ENCODE results near the gene CCNB1IP1.

The CCNB1IP1 gene

DNA sequence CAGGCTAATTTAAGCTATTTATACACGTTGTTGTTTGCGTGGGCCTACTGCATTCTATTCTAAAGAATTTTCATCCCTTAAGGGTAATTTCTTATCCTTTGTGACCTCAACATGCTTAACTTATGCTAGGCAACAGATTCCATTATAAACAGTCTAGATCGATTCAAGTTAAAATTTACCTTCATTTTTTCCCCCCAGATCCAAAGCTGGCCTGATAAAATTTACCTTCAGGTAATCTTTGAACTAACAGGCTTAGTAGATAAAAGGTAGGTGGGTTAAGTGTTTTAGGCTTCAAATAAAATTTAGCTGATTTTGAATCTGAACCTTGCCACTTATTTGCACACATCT, 389 bp upstream of the CCNB1IP1 start:
- peaks cover 27% of the 10 kb centered on the region for H3K36me3 ChIP-seq (ENCODE audit: control insufficient read depth, insufficient read depth, low read length)
- peak overlapping the region; percentile 36 for H3K27ac ChIP-seq (ENCODE audit: low read depth, low read length)
- no peaks in the 10 kb centered on the region for H3K27me3 ChIP-seq (ENCODE audit: control insufficient read depth, insufficient read depth, low read length)
- peaks cover 15% of the 10 kb centered on the region for H3K4me1 ChIP-seq (ENCODE audit: control insufficient read depth, insufficient read depth, low read length)
- H3K4me3 ChIP-seq (ENCODE audit: low read depth, low read length): peak overlapping the region; percentile 97
- no peaks in the 10 kb centered on the region for H3K9me3 ChIP-seq (ENCODE audit: control insufficient read depth, insufficient read depth, low read length)
- peak overlapping the region; percentile 28; the same call in 1 of the 2 replicates for H3K9ac ChIP-seq (ENCODE audit: low read depth, low read length)

DNA sequence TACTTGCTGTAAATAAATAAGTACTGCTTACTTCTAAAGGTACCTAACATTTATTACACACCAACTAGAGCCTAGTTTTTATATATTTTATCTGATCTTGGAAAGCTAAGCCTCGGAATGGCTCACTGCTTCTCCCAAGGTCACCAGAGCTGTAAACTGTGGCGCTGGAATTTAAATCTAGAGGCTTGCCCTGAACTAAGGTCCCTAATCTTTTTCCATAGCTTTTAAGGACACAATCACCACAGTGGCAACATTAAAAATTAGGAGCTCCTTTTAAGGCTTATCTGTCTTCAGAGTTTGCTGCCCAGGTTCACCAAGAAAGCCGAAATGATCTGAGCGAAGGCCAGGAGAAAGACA, 670 bp downstream of the CCNB1IP1 start:
- peaks cover 15% of the 10 kb centered on the region for H3K4me1 ChIP-seq (ENCODE audit: control insufficient read depth, insufficient read depth, low read length)
- peak overlapping the region; percentile 91 for H3K27ac ChIP-seq (ENCODE audit: low read depth, low read length)

GRCh38 chr14:20331053-20331613, 1.9 kb downstream of the CCNB1IP1 start:
- Histone ChIP-seq H3K4me3 (ENCODE audit: low read depth, low read length) (peak overlapping the region; percentile 97), H3K4me1 (ENCODE audit: control insufficient read depth, insufficient read depth, low read length) (peaks cover 15% of the 10 kb centered on the region)

More for the DNA sequence above, 670 bp downstream of the CCNB1IP1 start:
- H3K9ac ChIP-seq (ENCODE audit: low read depth, low read length): peak overlapping the region; percentile 99
- peak overlapping the region; percentile 97 for H3K4me3 ChIP-seq (ENCODE audit: low read depth, low read length)
- no peaks in the 10 kb centered on the region for H3K9me3 ChIP-seq (ENCODE audit: control insufficient read depth, insufficient read depth, low read length)
- no peaks in the 10 kb centered on the region for H3K27me3 ChIP-seq (ENCODE audit: control insufficient read depth, insufficient read depth, low read length)
- peaks cover 38% of the 10 kb centered on the region for H3K36me3 ChIP-seq (ENCODE audit: control insufficient read depth, insufficient read depth, low read length)

DNA sequence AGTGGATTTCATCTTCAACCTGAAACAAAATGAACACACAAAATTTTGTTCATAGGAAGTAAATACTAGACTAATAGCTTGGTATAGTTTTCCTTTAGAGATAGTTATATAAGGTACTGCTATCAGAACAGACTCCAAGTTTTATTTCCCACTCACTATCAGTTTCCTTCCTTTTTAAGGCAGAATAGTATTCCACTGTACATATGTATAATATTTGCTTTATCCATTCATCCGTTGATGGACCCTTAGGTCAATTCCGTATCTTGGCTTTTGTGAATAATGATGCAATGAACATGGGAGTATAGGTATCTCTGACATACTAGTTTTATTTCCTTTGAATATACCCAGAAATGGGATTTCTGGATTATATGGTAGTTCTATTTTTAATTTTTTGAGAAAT, 3.7 kb downstream of the CCNB1IP1 start:
- Histone ChIP-seq H3K9ac (ENCODE audit: low read depth, low read length) (0 out of 2 replicates have a peak overlapping the region, but pooled peaks have one; percentile 10), H3K4me3 (ENCODE audit: low read depth, low read length) (no peak overlapping the region), H3K27ac (ENCODE audit: low read depth, low read length) (peak overlapping the region; percentile 43), H3K27me3 (ENCODE audit: control insufficient read depth, insufficient read depth, low read length) (no peaks in the 10 kb centered on the region), H3K4me1 (ENCODE audit: control insufficient read depth, insufficient read depth, low read length) (peaks cover 15% of the 10 kb centered on the region), H3K9me3 (ENCODE audit: control insufficient read depth, insufficient read depth, low read length) (no peaks in the 10 kb centered on the region), H3K36me3 (ENCODE audit: control insufficient read depth, insufficient read depth, low read length) (peaks cover 66% of the 10 kb centered on the region)

More at GRCh38 chr14:20331053-20331613, 1.9 kb downstream of the CCNB1IP1 start:
- H3K9me3 ChIP-seq (ENCODE audit: control insufficient read depth, insufficient read depth, low read length): no peaks in the 10 kb centered on the region
- peaks cover 50% of the 10 kb centered on the region for H3K36me3 ChIP-seq (ENCODE audit: control insufficient read depth, insufficient read depth, low read length)
- peak overlapping the region; percentile 41 for H3K27ac ChIP-seq (ENCODE audit: low read depth, low read length)
- H3K9ac ChIP-seq (ENCODE audit: low read depth, low read length): peak overlapping the region; percentile 48
- no peaks in the 10 kb centered on the region for H3K27me3 ChIP-seq (ENCODE audit: control insufficient read depth, insufficient read depth, low read length)

- Histone ChIP-seq H3K9me3 (ENCODE audit: control insufficient read depth, insufficient read depth, low read length) (no peaks in the 10 kb centered on the region), H3K27me3 (ENCODE audit: control insufficient read depth, insufficient read depth, low read length) (no peaks in the 10 kb centered on the region), H3K4me3 (ENCODE audit: low read depth, low read length) (no peak overlapping the region), H3K4me1 (ENCODE audit: control insufficient read depth, insufficient read depth, low read length) (peaks cover 15% of the 10 kb centered on the region), H3K9ac (ENCODE audit: low read depth, low read length) (no peak overlapping the region), H3K36me3 (ENCODE audit: control insufficient read depth, insufficient read depth, low read length) (peaks cover 72% of the 10 kb centered on the region), H3K27ac (ENCODE audit: low read depth, low read length) (peak overlapping the region; percentile 43)
These were observed 4.4 kb downstream of the CCNB1IP1 start for GRCh38 chr14:20328705-20329104.

DNA sequence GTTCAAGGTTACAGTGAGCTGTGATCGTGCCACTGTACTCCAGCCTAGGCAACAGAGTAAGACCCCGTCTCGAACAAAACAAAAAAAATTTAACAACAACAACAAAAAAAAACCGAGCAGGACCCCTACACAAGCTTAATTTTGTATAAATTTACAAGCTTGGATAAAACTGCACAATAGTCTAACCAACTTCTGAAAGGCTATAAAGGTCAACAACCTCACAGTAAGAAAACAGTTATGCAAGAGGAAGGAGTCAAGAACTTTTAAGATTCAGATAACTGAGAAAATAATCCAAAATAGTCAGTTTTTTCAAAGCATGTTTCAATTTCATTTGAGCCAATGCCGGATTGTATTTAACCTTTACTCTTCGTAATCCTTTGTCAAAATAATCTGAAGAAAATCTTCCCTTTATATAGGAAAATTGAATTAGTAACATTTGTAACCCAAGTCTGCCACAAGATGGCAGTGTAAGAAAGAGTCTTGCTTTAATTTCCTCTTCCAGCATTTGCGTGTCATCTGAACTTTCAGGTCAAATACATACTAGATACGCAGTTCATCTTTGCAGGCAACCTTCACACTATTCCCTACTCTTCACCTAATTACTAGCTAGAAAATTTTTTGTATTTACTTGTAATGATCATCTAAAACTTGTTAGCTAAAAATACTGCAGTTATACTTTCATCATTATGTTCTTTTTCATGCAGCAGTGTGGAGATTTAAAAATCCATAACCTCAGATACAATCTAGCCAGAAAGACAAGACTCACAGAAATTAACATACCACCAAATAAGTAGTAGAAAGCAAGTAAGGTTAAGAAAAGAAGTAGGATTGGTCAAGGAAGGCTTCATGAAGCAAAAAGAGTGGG, 5.8 kb downstream of the CCNB1IP1 start:
- peaks cover 84% of the 10 kb centered on the region for H3K36me3 ChIP-seq (ENCODE audit: control insufficient read depth, insufficient read depth, low read length)
- no peak overlapping the region for H3K27ac ChIP-seq (ENCODE audit: low read depth, low read length)

DNA sequence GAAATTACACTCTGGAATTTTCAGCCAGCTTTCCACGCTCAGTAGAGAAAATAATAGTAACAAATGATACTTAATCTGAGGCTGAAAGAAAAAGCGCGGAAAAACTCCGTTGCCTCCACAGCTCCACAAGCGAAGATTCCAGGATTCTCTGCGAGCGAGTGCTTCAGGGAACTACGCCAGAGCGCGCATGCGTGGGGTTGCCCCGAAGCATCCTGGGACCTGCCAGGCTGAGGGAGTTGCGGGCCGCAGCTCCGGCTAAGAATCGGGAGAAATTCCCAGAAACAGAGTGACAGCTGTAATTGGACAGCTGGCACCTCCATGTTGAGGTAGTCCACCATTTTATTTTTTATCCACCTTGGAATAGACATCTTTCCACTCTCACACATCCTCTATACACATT, 15.4 kb downstream of the CCNB1IP1 start:
- H3K4me1 ChIP-seq (ENCODE audit: control insufficient read depth, insufficient read depth, low read length): no peaks in the 10 kb centered on the region
- H3K27ac ChIP-seq (ENCODE audit: low read depth, low read length): no peak overlapping the region
- H3K9me3 ChIP-seq (ENCODE audit: control insufficient read depth, insufficient read depth, low read length): peaks cover 4% of the 10 kb centered on the region; the same call in 1 of the 2 replicates
- no peak overlapping the region for H3K4me3 ChIP-seq (ENCODE audit: low read depth, low read length)
- H3K36me3 ChIP-seq (ENCODE audit: control insufficient read depth, insufficient read depth, low read length): peaks cover 97% of the 10 kb centered on the region
- H3K9ac ChIP-seq (ENCODE audit: low read depth, low read length): no peak overlapping the region
- no peaks in the 10 kb centered on the region for H3K27me3 ChIP-seq (ENCODE audit: control insufficient read depth, insufficient read depth, low read length)

More for the DNA sequence above, 5.8 kb downstream of the CCNB1IP1 start:
- Histone ChIP-seq H3K27me3 (ENCODE audit: control insufficient read depth, insufficient read depth, low read length) (no peaks in the 10 kb centered on the region), H3K9ac (ENCODE audit: low read depth, low read length) (no peak overlapping the region), H3K4me3 (ENCODE audit: low read depth, low read length) (no peak overlapping the region), H3K9me3 (ENCODE audit: control insufficient read depth, insufficient read depth, low read length) (no peaks in the 10 kb centered on the region), H3K4me1 (ENCODE audit: control insufficient read depth, insufficient read depth, low read length) (peaks cover 15% of the 10 kb centered on the region)

DNA sequence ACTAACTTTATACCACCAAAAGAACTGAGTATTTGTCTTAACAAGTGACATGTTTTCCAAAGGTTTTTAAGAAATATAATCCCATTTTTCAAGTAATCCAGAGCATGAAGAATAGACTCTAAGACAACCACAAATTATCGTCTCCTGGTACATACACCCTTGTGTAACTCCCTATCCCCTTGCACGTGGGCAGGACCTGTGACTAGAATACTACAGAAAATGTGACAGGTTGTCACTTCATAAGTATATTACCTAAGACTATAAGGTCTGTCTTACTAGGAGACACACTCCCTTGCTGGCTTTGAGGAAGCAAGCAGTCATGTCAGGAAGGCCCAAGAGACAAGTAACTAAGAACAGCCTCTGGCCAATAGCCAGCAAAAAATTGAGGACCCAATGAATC, 19.1 kb downstream of the CCNB1IP1 start:
- Histone ChIP-seq H3K4me1 (ENCODE audit: control insufficient read depth, insufficient read depth, low read length) (no peaks in the 10 kb centered on the region), H3K9ac (ENCODE audit: low read depth, low read length) (no peak overlapping the region), H3K4me3 (ENCODE audit: low read depth, low read length) (no peak overlapping the region), H3K9me3 (ENCODE audit: control insufficient read depth, insufficient read depth, low read length) (peaks cover 4% of the 10 kb centered on the region; the same call in 1 of the 2 replicates), H3K27ac (ENCODE audit: low read depth, low read length) (no peak overlapping the region), H3K36me3 (ENCODE audit: control insufficient read depth, insufficient read depth, low read length) (peaks cover 77% of the 10 kb centered on the region), H3K27me3 (ENCODE audit: control insufficient read depth, insufficient read depth, low read length) (no peaks in the 10 kb centered on the region)

DNA sequence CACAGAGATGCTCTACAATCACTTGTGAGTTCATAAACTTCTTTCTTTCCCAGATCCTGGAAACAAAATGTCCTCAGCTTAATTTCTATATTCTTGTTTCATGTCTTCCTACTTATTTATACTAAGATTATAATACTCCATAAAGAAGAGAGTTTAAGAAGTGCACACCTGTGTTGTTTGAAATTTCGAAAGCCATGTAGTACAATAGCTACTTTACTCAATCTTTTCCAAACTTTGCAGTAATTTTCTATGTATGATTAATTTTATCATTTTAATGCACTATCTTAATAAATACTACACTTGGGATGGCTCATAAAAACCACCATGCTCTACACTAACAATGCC, 27.0 kb downstream of the CCNB1IP1 start:
- Histone ChIP-seq H3K4me3 (ENCODE audit: low read depth, low read length) (peak overlapping the region; percentile 87; the same call in 1 of the 2 replicates), H3K9ac (ENCODE audit: low read depth, low read length) (no peak overlapping the region)

DNA sequence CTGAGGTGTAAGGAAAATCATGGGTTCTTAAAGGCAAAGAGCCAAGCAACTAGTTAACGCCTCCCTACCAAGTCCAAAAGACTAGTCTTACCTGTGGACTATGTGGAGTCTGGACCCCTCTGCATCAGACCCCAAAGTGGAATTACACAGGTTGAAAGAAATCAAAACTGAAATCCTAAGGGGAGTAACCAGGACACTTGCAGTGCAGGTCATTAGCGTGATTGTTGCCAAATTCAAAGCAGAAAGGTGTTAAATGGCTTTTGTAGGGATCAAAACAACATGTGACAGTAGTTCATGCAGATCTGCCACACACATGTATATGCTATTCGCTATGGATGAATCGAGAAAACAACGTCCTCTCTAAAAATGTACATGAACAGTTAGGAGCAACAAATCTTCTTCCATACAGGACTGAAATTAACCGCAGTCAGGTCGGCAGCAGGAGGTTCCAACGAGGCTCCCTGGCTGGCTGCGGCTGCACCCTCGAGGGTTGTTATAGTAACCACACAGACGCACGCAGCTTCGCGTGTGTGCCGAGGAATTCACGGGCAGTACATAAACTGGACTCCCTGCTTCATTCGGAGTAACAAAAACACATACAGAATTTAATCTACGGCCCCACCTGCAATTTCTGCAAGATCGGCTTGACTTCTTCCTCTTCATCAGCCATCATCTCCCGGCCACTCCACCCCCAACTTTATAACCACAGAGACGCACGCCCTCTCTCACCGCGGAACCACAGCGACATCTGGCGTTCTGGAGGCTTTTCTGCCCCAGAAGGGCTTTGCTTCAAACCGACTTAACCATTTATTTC, 27.6 kb downstream of the CCNB1IP1 start, which contains the start of gene TTC5:
TTC5 (minus strand) TSS at position 687 of the 814 bp plus-strand sequence; CDS start at position 673, 14 bp downstream.
- peaks cover 12% of the 10 kb centered on the region for H3K36me3 ChIP-seq (ENCODE audit: control insufficient read depth, insufficient read depth, low read length)
- H3K9me3 ChIP-seq (ENCODE audit: control insufficient read depth, insufficient read depth, low read length): no peaks in the 10 kb centered on the region
- peak within 1 kb of the TSS; percentile 54 for H3K9ac ChIP-seq (ENCODE audit: low read depth, low read length)
- no peaks in the 10 kb centered on the region for H3K4me1 ChIP-seq (ENCODE audit: control insufficient read depth, insufficient read depth, low read length)
- H3K4me3 ChIP-seq (ENCODE audit: low read depth, low read length): peak within 1 kb of the TSS; percentile 87
- no peak within 1 kb of the TSS for H3K27ac ChIP-seq (ENCODE audit: low read depth, low read length)
- H3K27me3 ChIP-seq (ENCODE audit: control insufficient read depth, insufficient read depth, low read length): no peaks in the 10 kb centered on the region

More for the DNA sequence above, 27.0 kb downstream of the CCNB1IP1 start:
- no peaks in the 10 kb centered on the region for H3K4me1 ChIP-seq (ENCODE audit: control insufficient read depth, insufficient read depth, low read length)
- peaks cover 6% of the 10 kb centered on the region for H3K36me3 ChIP-seq (ENCODE audit: control insufficient read depth, insufficient read depth, low read length)
- H3K27ac ChIP-seq (ENCODE audit: low read depth, low read length): no peak overlapping the region
- no peaks in the 10 kb centered on the region for H3K9me3 ChIP-seq (ENCODE audit: control insufficient read depth, insufficient read depth, low read length)
- H3K27me3 ChIP-seq (ENCODE audit: control insufficient read depth, insufficient read depth, low read length): no peaks in the 10 kb centered on the region
